OCI-LY1 (cell line): ENCODE measurements around the gene SCN1A.

Experiments used
- CTCF ChIP-seq: fragments of 200-600 bp; sonication (generic), shearing (Covaris generic); IDR thresholded peaks from 2 replicates; pipeline ENCODE4 v1.5.1; 2017; ENCODE audit warnings: mild to moderate bottlenecking, antibody characterized with exemption, low read length, moderate library complexity, mixed read lengths
- EZH2 ChIP-seq: fragments of 200-600 bp; sonication (generic), shearing (Covaris generic); IDR thresholded peaks from 2 replicates; pipeline ENCODE4 v1.8.0; 2017; ENCODE audit warnings: borderline replicate concordance, mixed run types, mild to moderate bottlenecking, antibody characterized with exemption, low read length, moderate library complexity, mixed read lengths

- TF ChIP-seq CTCF: no peak
- TF ChIP-seq EZH2: no peak
Observed at GRCh38 chr2:165958313-165958960, 169.4 kb downstream of the SCN1A start.
